ENCODE measurements around the gene HPCAL1.
A peak's percentile ranks its signal among the peaks of the same experiment; 100 is the strongest.

- TF ChIP-seq CTCF (conservative IDR thresholded peaks at IDR 0.05; ENCODE audit: low read length) (peak; percentile 87), EZH2phosphoT487 (IDR thresholded peaks at IDR 0.05; ENCODE audit: borderline replicate concordance) (no peak)
Measured at GRCh38 chr2:10434886-10435819, 132.4 kb downstream of the HPCAL1 start.

Data from Loucy (cell line).